Tibial artery (tissue), 4 donors: Measurements from ENCODE around the gene SLC6A6.
A peak's percentile ranks its signal among the peaks of the same experiment; 100 is the strongest.

Experiments used
- DNase-seq, 2 donors: peaks; one replicate each; pipeline ENCODE4 v3.0.0-alpha.2; 2019
- H3K27ac ChIP-seq, 2 donors: fragments of 200-600 bp; sonication (generic) in 1 of 2; 1 replicate in 1 of 2; 2 replicates in 1 of 2; pipeline ENCODE4 v1.5.1; 2018 to 2019; ENCODE audit warnings: mild to moderate bottlenecking in 1 of 2
- H3K27me3 ChIP-seq, 2 donors: fragments of 200-600 bp; sonication (generic) in 1 of 2; one replicate each; pipeline versions ENCODE4 v1.5.1 to v1.6.0; 2016 to 2019
- H3K36me3 ChIP-seq, 3 donors: fragments of 200-600 bp; sonication (generic) in 2 of 3; one replicate each; pipeline ENCODE4 v1.5.1; 2016 to 2019; ENCODE audit warnings: mild to moderate bottlenecking in 2 of 3
- H3K4me1 ChIP-seq, 4 donors: fragments of 200-600 bp; sonication (generic) in 2 of 4; 1 replicate in 3 of 4; 2 replicates in 1 of 4; pipeline ENCODE4 v1.5.1; 2016 to 2019
- H3K4me3 ChIP-seq, 2 donors: fragments of 200-600 bp; sonication (generic) in 1 of 2; 1 replicate in 1 of 2; 2 replicates in 1 of 2; pipeline ENCODE4 v1.5.1; 2018 to 2019; ENCODE audit warnings: mild to moderate bottlenecking in 2 of 2
- H3K9me3 ChIP-seq, 3 donors: fragments of 200-600 bp; sonication (generic) in 1 of 3; one replicate each; pipeline ENCODE4 v1.5.1; 2016 to 2019
- CTCF ChIP-seq, 2 experiments: fragments of 200-600 bp in 1 of 2; fragments of 450-650 bp in 1 of 2; IDR thresholded peaks; one replicate each; pipeline ENCODE4 v1.5.1; 2017 to 2019; ENCODE audit warnings: antibody characterized with exemption in 2 of 2, mild to moderate bottlenecking in 1 of 2, moderate library complexity in 1 of 2
- intact Hi-C: fragments of 100-400 bp; cut with DNase I; formaldehyde crosslinking; loops from one replicate; pipeline ENCODE4 v1.15.0; 2023; ENCODE audit warnings: low total_unique reads

The SLC6A6 gene

GRCh38 chr3:14369675-14370669 lies 32.4 kb upstream of the SLC6A6 start:
- Histone ChIP-seq H3K36me3 (no peaks in the 10 kb centered on the region), H3K4me1 (peaks cover 0 to 26% (median 19%) of the 10 kb centered on the region in 4 donors), H3K27ac (no peak overlapping the region), H3K9me3 (no peaks in the 10 kb centered on the region), H3K27me3 (peaks cover 0 to 13% of the 10 kb centered on the region in 2 donors), H3K4me3 (no peak overlapping the region)
- no peak for DNase-seq
- intact Hi-C loops: no loop called here
- no peak for TF ChIP-seq CTCF (IDR thresholded peaks at IDR 0.05)

DNA sequence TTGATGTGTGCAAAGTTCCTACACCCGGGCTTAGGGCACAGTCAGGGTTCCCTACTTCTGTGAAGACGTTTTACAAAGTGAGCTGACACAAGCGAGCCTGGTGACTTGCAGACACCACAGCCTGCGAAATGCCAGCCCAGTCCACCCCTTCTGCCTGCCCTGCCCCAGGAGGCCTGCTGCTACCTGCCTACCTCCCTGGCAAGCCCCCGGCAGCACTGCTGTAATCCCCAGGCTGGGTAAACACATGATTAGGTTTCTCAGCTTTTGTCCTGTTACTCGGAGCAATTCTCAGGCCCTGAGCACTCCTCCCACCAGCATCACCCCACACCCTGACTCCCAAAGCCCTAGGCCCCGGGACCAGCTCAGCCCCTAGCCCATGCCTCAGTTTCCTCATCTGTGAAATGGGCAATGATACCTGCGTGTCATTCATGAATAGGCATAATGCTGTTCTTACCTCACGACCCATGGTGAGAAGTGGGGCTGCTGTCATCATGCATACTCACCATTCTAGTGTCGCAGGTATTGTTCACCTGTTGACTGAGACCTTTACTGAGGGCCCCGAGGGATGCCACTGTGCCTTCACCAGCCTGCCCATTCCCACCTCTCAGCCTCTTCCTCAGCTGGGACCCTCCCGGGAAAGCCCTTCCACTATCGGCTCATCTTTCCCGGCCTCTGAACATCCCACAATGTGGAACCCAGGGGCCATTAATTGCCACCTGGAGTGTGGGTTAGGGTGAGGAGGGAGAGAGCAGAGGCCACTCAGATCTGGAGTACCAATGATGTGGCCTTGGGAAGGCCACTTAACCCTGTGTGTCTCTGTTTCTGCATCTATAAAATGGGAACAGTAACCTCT lies 31.5 kb upstream of the SLC6A6 start:
- intact Hi-C loops: no loop called here
- Histone ChIP-seq H3K4me1 (peaks cover 0 to 31% (median 23%) of the 10 kb centered on the region in 4 donors), H3K27ac (no peak overlapping the region)

GRCh38 chr3:14371573-14372474 lies 30.6 kb upstream of the SLC6A6 start:
- Histone ChIP-seq H3K27ac (no peak overlapping the region), H3K36me3 (no peaks in the 10 kb centered on the region), H3K27me3 (peaks cover 0 to 10% of the 10 kb centered on the region in 2 donors), H3K4me3 (no peak overlapping the region), H3K9me3 (no peaks in the 10 kb centered on the region), H3K4me1 (peaks cover 0 to 31% (median 23%) of the 10 kb centered on the region in 4 donors)
- DNase-seq: peak; percentile 66 to 82
- no peak for TF ChIP-seq CTCF (IDR thresholded peaks at IDR 0.05)
- intact Hi-C loops: no loop called here

More for the DNA sequence above, 31.5 kb upstream of the SLC6A6 start:
- Histone ChIP-seq H3K36me3 (no peaks in the 10 kb centered on the region), H3K27me3 (peaks cover 0 to 12% of the 10 kb centered on the region in 2 donors), H3K9me3 (no peaks in the 10 kb centered on the region), H3K4me3 (no peak overlapping the region)
- no peak for TF ChIP-seq CTCF (IDR thresholded peaks at IDR 0.05)
- no peak for DNase-seq

DNA sequence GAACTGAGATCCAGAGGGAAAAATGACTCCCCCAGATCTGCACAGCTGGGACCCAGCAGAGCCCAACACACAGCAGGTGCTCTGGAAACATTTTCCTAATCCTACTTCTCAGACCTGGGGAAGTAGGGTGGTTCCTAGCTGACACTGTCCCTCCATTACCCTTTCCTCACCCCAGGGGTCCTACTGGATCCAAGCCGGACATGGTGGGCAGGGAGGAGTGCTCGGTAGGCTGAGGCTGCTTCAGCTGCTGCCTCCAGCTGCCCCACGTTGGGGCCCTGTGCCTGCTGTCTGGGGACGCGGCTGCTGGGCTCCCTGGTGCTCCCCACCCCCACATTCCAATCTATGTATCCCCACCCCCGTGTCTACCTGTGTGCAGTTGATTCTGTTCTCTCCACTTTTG lies 29.8 kb upstream of the SLC6A6 start:
- H3K9me3 ChIP-seq: no peaks in the 10 kb centered on the region
- no peak for TF ChIP-seq CTCF (IDR thresholded peaks at IDR 0.05)
- no peaks in the 10 kb centered on the region for H3K36me3 ChIP-seq
- DNase-seq: no peak
- H3K27ac ChIP-seq: no peak overlapping the region
- peaks cover 0 to 31% (median 23%) of the 10 kb centered on the region in 4 donors for H3K4me1 ChIP-seq
- no peak overlapping the region for H3K4me3 ChIP-seq
- intact Hi-C loops: no loop called here
- H3K27me3 ChIP-seq: peaks cover 0 to 2% of the 10 kb centered on the region in 2 donors
